Measurements from ENCODE around the gene MAPT. TPM values are rescaled to one million over a fixed set of nuclear protein-coding genes. Genes with fewer than 3 reads are reported as not detected.

The MAPT gene
- total and polyA plus RNA-seq, 4 donors: 0.27 to 3.8 (median 1.8) TPM

- TF ChIP-seq CTCF (IDR thresholded peaks at IDR 0.05; ENCODE audit: control extremely low read depth, extremely low read depth): no peak
- Histone ChIP-seq H3K4me3 (no peak overlapping the region), H3K9me3 (ENCODE audit: control insufficient read depth in 4 of 4, insufficient read depth in 3 of 4, low read length in 3 of 4) (peaks cover 0 to 3% (median 0%) of the 10 kb centered on the region in 4 donors), H3K4me1 (ENCODE audit: control insufficient read depth in 5 of 5, insufficient read depth in 5 of 5, low read length in 5 of 5) (no peaks in the 10 kb centered on the region), H3K9ac (ENCODE audit: insufficient read depth in 1 of 2, low read length in 2 of 2) (no peak overlapping the region), H3K27ac (ENCODE audit: low read depth in 1 of 2, low read length in 1 of 2) (no peak overlapping the region), H3K27me3 (ENCODE audit: control insufficient read depth in 3 of 3, insufficient read depth in 3 of 3, low read length in 2 of 3) (peaks cover 0 to 4% (median 0%) of the 10 kb centered on the region in 3 donors), H3K36me3 (ENCODE audit: control insufficient read depth in 4 of 4, insufficient read depth in 4 of 4, low read length in 4 of 4) (no peaks in the 10 kb centered on the region)
- whole genome bisulfite sequencing, 2 donors: 89% methylated on average over 10 of the region's 10 CpGs
- no peak for ATAC-seq (ENCODE audit: insufficient read depth, low FRiP score)
- DNase-seq: no peak
Observed at GRCh38 chr17:45846223-45846622, 48.1 kb upstream of the MAPT start.

GRCh38 chr17:45846646-45847045, 47.7 kb upstream of the MAPT start:
- Histone ChIP-seq H3K4me3 (no peak overlapping the region), H3K27me3 (ENCODE audit: control insufficient read depth in 3 of 3, insufficient read depth in 3 of 3, low read length in 2 of 3) (peaks cover 0 to 4% (median 0%) of the 10 kb centered on the region in 3 donors), H3K4me1 (ENCODE audit: control insufficient read depth in 5 of 5, insufficient read depth in 5 of 5, low read length in 5 of 5) (no peaks in the 10 kb centered on the region), H3K27ac (ENCODE audit: low read depth in 1 of 2, low read length in 1 of 2) (no peak overlapping the region), H3K9ac (ENCODE audit: insufficient read depth in 1 of 2, low read length in 2 of 2) (no peak overlapping the region), H3K36me3 (ENCODE audit: control insufficient read depth in 4 of 4, insufficient read depth in 4 of 4, low read length in 4 of 4) (no peaks in the 10 kb centered on the region), H3K9me3 (ENCODE audit: control insufficient read depth in 4 of 4, insufficient read depth in 3 of 4, low read length in 3 of 4) (peaks cover 0 to 3% (median 0%) of the 10 kb centered on the region in 4 donors)
- WGBS, 2 donors: 81 to 86% methylated on average over 9 of the region's 9 CpGs
- no peak for ATAC-seq (ENCODE audit: insufficient read depth, low FRiP score)
- TF ChIP-seq CTCF (IDR thresholded peaks at IDR 0.05; ENCODE audit: control extremely low read depth, extremely low read depth): no peak
- DNase-seq: no peak

- no peak for TF ChIP-seq CTCF (IDR thresholded peaks at IDR 0.05; ENCODE audit: control extremely low read depth, extremely low read depth)
- Histone ChIP-seq H3K9ac (ENCODE audit: insufficient read depth in 1 of 2, low read length in 2 of 2) (no peak overlapping the region), H3K36me3 (ENCODE audit: control insufficient read depth in 4 of 4, insufficient read depth in 4 of 4, low read length in 4 of 4) (no peaks in the 10 kb centered on the region), H3K27me3 (ENCODE audit: control insufficient read depth in 3 of 3, insufficient read depth in 3 of 3, low read length in 2 of 3) (peaks cover 0 to 8% (median 0%) of the 10 kb centered on the region in 3 donors), H3K9me3 (ENCODE audit: control insufficient read depth in 4 of 4, insufficient read depth in 3 of 4, low read length in 3 of 4) (peaks cover 0 to 3% (median 0%) of the 10 kb centered on the region in 4 donors), H3K27ac (ENCODE audit: low read depth in 1 of 2, low read length in 1 of 2) (no peak overlapping the region), H3K4me3 (no peak overlapping the region), H3K4me1 (ENCODE audit: control insufficient read depth in 5 of 5, insufficient read depth in 5 of 5, low read length in 5 of 5) (no peaks in the 10 kb centered on the region)
- WGBS, 2 donors: 90 to 92% methylated on average over 3 to 4 of the region's 4 CpGs
- DNase-seq (no peak), ATAC-seq (ENCODE audit: insufficient read depth, low FRiP score) (no peak)
Observed at GRCh38 chr17:45847101-45847500, 47.3 kb upstream of the MAPT start.

GRCh38 chr17:45847747-45848146, 46.6 kb upstream of the MAPT start:
- 82 to 84% methylated on average over 5 of the region's 5 CpGs for WGBS, 2 donors
- Histone ChIP-seq H3K27me3 (ENCODE audit: control insufficient read depth in 3 of 3, insufficient read depth in 3 of 3, low read length in 2 of 3) (peaks cover 0 to 9% (median 4%) of the 10 kb centered on the region in 3 donors), H3K9ac (ENCODE audit: insufficient read depth in 1 of 2, low read length in 2 of 2) (no peak overlapping the region), H3K36me3 (ENCODE audit: control insufficient read depth in 4 of 4, insufficient read depth in 4 of 4, low read length in 4 of 4) (no peaks in the 10 kb centered on the region), H3K9me3 (ENCODE audit: control insufficient read depth in 4 of 4, insufficient read depth in 3 of 4, low read length in 3 of 4) (peaks cover 0 to 3% (median 0%) of the 10 kb centered on the region in 4 donors), H3K4me1 (ENCODE audit: control insufficient read depth in 5 of 5, insufficient read depth in 5 of 5, low read length in 5 of 5) (no peaks in the 10 kb centered on the region), H3K27ac (ENCODE audit: low read depth in 1 of 2, low read length in 1 of 2) (no peak overlapping the region), H3K4me3 (no peak overlapping the region)
- ATAC-seq (ENCODE audit: insufficient read depth, low FRiP score): no peak
- no peak for DNase-seq
- TF ChIP-seq CTCF (IDR thresholded peaks at IDR 0.05; ENCODE audit: control extremely low read depth, extremely low read depth): no peak

Data from lung (tissue), 12 donors.